Right atrium auricular region (tissue), 2 donors: ENCODE measurements around the gene PRLH. TPM values are rescaled to one million over a fixed set of nuclear protein-coding genes. Genes with fewer than 3 reads are reported as not detected.

Source experiments
- DNase-seq: peaks from one replicate; pipeline ENCODE4 v3.0.0-alpha.2; 2019; ENCODE audit warnings: low spot score
- H3K27ac ChIP-seq, 2 donors: fragments of 200-600 bp; sonication (generic); 1 replicate in 1 of 2; 2 replicates in 1 of 2; pipeline ENCODE4 v1.5.1; 2016 to 2019
- H3K27me3 ChIP-seq, 2 donors: fragments of 200-600 bp; sonication (generic); one replicate each; pipeline versions ENCODE4 v1.5.1 to v1.6.0; 2017 to 2019
- H3K36me3 ChIP-seq: fragments of 200-600 bp; sonication (generic); one replicate; pipeline ENCODE4 v1.5.1; 2016
- H3K4me1 ChIP-seq, 2 donors: fragments of 200-600 bp; sonication (generic); one replicate each; pipeline versions ENCODE4 v1.5.1 to v1.6.0; 2017 to 2019
- H3K4me3 ChIP-seq, 2 donors: fragments of 200-600 bp; sonication (generic); 1 replicate in 1 of 2; 2 replicates in 1 of 2; pipeline ENCODE4 v1.5.1; 2017 to 2019; ENCODE audit warnings: mild to moderate bottlenecking in 1 of 2, moderate library complexity in 1 of 2
- H3K9me3 ChIP-seq, 2 donors: fragments of 200-600 bp; sonication (generic); one replicate each; pipeline ENCODE4 v1.5.1; 2019
- total RNA-seq, 2 donors: library from RNA; depleted of rRNA; stranded (reverse); fragments of >200 nt; gene quantifications; one replicate each; pipeline ENCODE4 v1.1.0, GENCODE V29; 2016
- TF ChIP-seq, protein P1 (sequence below), 2 donors: fragments of 200-600 bp; sonication (generic); IDR thresholded peaks; one replicate each; pipeline ENCODE4 v1.5.1; 2019; ENCODE audit warnings: antibody characterized with exemption in 2 of 2

PRLH gene
- total RNA-seq, 2 donors from 2014 or later = not detected

DNA sequence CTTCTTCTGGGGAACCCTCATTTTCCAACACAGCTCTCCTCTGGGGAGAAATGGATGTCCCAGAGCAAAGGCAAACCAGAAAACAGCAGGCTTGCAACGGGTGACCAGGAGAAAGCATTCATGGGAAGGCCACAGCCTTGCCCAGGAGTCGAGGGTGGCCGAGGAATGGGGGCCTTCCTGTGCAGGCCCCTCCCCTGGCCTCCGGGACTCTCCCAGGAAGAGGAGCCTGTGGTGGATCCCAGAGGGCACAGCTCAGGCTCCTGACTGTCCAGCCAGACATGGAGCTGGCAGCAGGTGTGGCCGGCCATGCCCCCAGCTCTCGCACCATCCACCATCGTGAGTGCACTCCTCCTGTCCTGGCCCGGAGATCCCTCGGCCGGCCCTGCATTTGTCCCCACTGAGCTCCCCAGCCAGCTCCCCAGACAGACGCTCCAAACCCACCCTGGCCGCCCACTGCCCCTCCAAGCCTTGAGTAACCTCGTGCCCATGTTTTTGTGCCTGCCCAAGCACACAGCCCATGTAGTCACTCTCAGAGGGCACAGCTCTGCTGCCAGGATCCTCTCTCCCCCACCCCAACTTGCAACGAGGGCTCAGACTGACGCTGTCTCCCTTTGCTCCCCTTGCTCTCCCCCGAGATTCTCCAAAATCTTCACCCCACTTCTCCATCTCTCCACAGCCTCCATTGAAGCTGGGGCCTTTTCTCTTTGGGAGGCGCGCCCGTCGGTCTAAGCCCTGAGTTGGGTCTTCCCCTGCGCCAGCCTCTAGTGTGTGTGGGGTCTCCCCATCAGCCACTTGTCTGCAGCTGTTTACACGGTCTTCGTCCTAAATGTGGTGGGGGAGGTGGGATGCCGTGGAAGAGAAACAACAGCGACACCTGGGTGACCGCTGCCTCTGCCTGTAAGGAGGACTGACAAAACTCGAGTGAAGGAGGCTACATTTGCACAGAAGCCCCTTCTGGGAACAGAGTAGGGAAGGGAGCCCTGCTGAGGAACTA lies 9.8 kb downstream of the PRLH start:
- no peak overlapping the region for H3K27ac ChIP-seq

DNA sequence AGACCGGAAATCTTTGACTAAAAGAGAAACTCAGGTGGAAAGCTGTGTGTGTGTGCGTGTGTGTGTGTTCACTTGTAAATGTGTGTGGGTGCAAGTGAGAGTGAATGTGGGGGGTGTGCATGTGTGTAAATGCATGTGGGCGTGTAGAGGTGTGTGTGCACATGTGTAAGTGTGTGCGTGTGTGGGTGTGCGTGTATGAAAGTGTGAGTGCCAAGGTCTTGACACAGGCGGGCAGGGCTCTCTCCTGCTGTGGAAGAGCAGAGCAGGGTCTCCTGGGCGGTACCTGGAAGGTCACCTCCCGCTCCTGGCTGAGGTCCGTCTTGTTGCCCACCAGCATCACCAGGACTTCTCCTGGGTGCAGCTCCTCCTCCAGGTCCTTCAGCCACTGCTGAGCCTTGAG lies 10.6 kb downstream of the PRLH start:
- TF ChIP-seq, protein P1, sequence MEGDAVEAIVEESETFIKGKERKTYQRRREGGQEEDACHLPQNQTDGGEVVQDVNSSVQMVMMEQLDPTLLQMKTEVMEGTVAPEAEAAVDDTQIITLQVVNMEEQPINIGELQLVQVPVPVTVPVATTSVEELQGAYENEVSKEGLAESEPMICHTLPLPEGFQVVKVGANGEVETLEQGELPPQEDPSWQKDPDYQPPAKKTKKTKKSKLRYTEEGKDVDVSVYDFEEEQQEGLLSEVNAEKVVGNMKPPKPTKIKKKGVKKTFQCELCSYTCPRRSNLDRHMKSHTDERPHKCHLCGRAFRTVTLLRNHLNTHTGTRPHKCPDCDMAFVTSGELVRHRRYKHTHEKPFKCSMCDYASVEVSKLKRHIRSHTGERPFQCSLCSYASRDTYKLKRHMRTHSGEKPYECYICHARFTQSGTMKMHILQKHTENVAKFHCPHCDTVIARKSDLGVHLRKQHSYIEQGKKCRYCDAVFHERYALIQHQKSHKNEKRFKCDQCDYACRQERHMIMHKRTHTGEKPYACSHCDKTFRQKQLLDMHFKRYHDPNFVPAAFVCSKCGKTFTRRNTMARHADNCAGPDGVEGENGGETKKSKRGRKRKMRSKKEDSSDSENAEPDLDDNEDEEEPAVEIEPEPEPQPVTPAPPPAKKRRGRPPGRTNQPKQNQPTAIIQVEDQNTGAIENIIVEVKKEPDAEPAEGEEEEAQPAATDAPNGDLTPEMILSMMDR (IDR thresholded peaks at IDR 0.05) = no peak
- Histone ChIP-seq H3K27ac (no peak overlapping the region), H3K4me1 (peaks cover 0 to 14% of the 10 kb centered on the region in 2 donors), H3K27me3 (no peaks in the 10 kb centered on the region), H3K9me3 (no peaks in the 10 kb centered on the region), H3K4me3 (no peak overlapping the region), H3K36me3 (no peaks in the 10 kb centered on the region)
- no peak for DNase-seq

More for the DNA sequence above, 9.8 kb downstream of the PRLH start:
- TF ChIP-seq, protein P1 (IDR thresholded peaks at IDR 0.05) = no peak
- Histone ChIP-seq H3K36me3 (no peaks in the 10 kb centered on the region), H3K27me3 (no peaks in the 10 kb centered on the region), H3K4me1 (peaks cover 0 to 6% of the 10 kb centered on the region in 2 donors), H3K4me3 (no peak overlapping the region), H3K9me3 (no peaks in the 10 kb centered on the region)
- DNase-seq = no peak

DNA sequence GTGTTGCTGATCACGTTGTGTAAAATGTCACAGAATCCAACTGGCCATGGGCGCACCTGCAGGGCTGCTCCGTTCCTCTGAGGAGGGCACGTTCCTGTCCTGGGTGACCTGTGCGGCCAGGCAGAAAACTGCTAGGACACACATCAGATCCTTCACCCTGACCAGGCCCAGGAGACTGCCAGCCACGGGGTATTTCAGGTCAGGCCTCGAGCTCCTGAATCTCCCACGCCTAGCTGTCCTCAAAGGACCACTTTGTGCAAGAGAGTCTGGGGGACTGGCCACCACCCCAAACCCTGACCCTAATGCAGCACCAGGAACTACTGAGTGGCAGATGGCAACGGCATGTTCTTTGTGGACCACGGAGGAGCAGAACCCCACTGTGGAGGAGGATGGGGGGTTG lies 11.1 kb downstream of the PRLH start:
- Histone ChIP-seq H3K27ac (no peak overlapping the region), H3K4me1 (peaks cover 0 to 14% of the 10 kb centered on the region in 2 donors), H3K4me3 (no peak overlapping the region), H3K9me3 (no peaks in the 10 kb centered on the region), H3K36me3 (no peaks in the 10 kb centered on the region), H3K27me3 (no peaks in the 10 kb centered on the region)
- TF ChIP-seq, protein P1 (IDR thresholded peaks at IDR 0.05) = no peak
- DNase-seq = no peak

DNA sequence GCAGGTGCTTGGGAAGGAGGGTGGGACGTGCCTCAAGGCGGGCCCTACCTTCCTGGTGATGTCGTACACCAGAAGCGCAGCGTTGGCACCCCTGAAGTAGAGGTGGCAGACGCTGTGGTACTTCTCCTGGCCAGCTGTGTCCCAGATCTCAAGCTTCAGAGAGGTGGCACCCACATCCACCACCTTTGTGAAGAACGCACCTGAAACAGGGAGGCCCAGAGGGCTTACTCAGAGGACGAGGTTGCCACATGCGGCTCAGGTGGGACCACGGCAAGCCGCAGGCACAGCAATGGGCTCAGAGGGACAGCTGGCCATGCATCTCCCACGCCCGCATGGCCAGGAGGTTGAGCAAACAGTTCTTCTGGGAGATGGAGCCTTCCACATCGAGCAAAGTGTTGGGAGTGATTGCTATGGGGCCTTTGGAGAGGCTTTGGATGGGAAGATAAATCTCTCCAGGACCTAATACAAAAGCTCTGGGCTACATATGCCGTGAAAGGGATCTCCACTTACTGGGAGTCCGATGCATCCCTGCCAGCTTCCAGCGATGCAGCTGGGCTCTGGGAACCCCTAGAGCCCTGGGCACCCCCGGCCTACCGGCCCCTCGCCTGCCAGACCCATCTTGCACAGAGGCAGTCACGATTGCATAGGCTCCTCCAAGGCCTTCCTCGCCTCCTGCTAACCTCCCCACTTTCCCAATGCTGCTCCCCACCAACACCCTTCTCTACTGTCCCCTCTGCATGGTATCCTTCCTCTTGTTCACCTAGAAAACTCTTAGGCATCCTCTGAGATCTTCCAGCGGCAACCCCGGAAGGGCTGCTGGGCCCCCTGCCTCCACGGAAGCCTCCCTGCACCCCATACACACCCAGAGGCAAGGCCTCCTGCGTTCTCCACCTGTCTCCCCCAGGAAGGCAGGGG lies 11.8 kb downstream of the PRLH start:
- Histone ChIP-seq H3K27me3 (no peaks in the 10 kb centered on the region), H3K4me3 (no peak overlapping the region), H3K27ac (no peak overlapping the region), H3K36me3 (no peaks in the 10 kb centered on the region), H3K9me3 (no peaks in the 10 kb centered on the region), H3K4me1 (peaks cover 0 to 19% of the 10 kb centered on the region in 2 donors)
- TF ChIP-seq, protein P1 (IDR thresholded peaks at IDR 0.05) = no peak
- no peak for DNase-seq

DNA sequence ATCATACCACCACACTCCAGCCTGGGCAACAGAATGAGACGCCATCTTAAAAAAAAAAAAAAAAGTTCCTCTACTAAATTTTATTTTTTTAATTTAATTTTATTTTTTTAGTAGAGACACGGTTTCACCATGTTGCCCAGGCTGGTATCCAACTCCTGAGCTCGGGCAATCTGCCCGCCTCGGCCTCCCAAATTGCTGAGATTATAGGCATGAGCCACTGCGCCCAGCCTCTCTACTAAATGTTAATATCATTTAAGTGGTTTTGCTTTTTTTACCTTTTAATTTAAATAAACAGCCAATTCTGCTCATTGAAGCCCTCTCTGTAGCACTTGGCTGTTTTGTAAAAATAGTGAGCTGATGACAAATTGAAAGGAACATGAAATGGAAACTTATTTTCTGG lies 15.0 kb downstream of the PRLH start:
- no peak for DNase-seq

More for the DNA sequence above, 15.0 kb downstream of the PRLH start:
- Histone ChIP-seq H3K27ac (peak overlapping the region; percentile 81 to 89), H3K4me3 (peak overlapping the region in 1 of 2 donors; percentile 30), H3K4me1 (peaks cover 0 to 19% of the 10 kb centered on the region in 2 donors), H3K27me3 (no peaks in the 10 kb centered on the region), H3K9me3 (no peaks in the 10 kb centered on the region), H3K36me3 (no peaks in the 10 kb centered on the region)
- TF ChIP-seq, protein P1 (IDR thresholded peaks at IDR 0.05) = no peak
